ENCODE data around the gene SMIM1.

SMIM1 gene, protein sequence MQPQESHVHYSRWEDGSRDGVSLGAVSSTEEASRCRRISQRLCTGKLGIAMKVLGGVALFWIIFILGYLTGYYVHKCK

DNA sequence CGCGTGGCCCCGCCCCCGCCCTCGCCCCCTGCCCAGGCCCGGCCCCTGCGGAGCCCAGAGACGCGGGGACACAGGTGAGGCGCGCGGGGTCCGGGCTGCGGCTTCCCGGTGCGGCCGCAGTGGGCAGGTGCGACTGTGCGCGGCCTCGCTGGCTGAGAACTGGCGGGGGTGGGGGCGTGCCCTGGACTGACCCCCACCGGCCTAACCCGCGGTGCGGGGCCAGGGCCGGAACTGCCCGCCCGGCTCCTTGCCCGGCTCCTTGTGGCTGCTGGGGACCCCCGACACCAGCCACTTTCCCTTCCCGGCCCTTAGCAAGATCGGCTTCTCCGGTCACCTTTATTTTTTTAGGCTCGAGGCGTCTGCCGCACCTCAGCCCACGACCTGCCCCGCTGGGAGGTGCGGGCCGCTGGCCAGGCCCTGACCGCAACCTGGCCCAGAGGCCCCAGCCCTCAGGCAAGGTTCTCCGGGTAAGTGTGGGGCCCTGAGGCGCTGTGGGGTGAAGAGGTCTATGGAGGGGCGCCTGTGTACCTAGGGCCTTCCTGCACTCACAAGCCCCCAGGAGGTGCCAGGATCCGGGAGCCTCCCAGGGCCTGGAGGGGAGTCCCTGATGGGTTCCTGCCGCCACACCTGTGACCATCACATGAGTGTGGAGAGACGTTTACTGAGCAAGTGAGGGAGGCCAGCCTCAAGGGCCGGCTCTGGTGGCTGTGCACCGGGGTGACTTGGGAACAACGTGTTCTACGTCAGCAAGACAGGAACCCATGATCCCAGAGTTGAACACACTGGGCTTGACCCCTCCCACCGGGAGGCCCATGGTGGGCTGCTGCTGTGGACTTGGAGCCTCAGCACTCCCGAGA is at the start of gene SMIM1:
SMIM1 (plus strand) TSS at position 35 of the 857 bp plus-strand sequence. CDS start 2,625 bp downstream, outside the sequence.
- peak; percentile 60 for DNase-seq

DNA sequence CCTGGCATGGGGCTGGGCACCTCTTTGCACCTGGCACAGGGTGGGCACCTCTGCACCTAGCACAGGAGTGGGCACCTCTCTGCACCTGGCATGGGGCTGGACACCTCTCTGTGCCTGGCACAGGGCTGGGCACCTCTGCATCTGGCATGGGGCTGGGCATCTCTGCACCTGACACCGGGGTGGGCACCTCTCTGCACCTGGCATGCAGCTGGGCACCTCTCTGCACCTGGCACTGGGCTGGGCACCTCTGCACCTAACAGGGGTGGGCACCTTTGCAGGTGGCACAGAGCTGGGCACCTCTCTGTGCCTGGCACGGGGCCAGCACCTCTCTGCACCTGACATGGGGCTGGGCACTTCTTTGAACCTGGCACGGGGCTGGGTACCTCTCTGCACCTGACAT is 49.7 kb upstream of the SMIM1 start:
- DNase-seq = no peak

DNA sequence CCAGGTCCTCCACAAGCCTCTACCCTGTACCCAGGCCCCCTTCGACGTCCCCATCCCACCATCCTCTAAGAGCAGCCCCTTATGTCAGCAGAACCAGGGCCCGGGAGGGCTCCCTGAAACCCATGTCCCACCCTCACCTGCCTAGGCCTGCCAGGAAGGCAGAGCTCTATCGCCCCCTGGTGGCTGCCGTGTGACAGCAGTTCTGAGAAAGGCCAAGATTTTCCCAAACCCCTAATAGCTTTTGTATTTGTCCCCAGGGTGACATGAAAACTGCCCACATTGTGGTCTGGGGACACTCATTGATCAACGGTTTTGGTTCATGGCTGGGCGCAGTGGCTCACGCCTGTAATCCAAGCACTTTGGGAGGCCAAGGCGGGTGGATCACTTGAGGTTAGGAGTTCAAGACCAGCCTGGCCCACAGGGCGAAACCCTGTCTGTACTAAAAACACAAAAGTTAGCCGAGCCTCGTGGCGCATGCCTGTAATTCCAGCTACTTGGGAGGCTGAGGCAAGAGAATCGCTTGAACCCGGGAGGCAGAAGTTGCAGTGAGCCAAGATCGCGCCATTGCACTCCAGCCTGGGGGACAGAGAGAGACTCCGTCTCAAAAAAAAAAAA is 48.0 kb upstream of the SMIM1 start:
- DNase-seq = peak; percentile 79

DNA sequence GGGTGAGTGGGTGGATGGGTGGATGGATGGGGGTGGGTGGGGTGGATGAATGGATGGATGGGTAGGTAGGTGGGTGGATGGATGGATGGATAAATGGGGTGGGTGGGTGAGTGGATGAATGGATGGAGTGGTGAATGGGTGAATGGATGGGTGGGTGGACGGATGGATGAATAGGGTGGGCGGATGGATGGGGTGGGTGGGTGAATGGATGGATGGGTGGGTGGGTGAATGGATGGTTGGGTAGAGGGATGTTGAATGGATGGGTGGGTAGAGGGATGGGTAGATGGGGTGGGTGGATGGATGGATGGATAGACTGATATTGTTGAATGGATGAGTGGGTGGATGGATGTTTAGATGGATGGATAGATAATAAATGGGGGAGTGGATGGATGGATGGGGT is 47.2 kb upstream of the SMIM1 start:
- no peak for DNase-seq

DNA sequence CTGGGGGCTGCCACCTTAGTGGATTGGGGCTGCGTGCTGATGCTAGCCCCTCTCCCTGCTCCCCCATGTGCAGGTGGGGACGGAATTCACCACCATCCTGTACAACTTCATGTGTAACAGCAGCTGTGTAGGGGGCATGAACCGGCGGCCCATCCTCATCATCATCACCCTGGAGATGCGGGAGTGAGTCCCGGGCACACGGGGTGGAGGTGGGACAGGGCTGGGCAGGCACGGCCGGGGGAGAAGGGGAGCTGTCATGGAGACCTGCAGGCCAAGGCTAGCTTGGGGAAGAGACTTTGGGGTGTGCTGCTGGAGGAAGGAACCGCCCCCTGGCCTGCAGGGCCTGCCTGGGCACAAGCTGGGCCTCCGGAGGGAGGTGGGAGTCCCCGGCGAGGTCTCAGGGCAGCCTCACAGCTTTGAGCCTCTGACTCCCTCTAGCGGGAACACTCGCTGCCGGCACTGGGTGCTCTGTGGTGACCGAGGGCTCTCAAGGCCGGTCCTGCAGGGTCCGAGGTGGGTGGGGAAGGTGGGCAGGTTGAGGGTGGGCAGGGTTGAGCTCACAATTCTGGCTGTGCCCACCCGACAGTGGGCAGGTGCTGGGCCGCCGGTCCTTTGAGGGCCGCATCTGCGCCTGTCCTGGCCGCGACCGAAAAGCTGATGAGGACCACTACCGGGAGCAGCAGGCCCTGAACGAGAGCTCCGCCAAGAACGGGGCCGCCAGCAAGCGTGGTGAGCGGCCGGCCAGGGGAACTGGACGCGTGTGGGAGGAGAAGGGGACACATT is 45.3 kb upstream of the SMIM1 start:
- peak; percentile 58 for DNase-seq

DNA sequence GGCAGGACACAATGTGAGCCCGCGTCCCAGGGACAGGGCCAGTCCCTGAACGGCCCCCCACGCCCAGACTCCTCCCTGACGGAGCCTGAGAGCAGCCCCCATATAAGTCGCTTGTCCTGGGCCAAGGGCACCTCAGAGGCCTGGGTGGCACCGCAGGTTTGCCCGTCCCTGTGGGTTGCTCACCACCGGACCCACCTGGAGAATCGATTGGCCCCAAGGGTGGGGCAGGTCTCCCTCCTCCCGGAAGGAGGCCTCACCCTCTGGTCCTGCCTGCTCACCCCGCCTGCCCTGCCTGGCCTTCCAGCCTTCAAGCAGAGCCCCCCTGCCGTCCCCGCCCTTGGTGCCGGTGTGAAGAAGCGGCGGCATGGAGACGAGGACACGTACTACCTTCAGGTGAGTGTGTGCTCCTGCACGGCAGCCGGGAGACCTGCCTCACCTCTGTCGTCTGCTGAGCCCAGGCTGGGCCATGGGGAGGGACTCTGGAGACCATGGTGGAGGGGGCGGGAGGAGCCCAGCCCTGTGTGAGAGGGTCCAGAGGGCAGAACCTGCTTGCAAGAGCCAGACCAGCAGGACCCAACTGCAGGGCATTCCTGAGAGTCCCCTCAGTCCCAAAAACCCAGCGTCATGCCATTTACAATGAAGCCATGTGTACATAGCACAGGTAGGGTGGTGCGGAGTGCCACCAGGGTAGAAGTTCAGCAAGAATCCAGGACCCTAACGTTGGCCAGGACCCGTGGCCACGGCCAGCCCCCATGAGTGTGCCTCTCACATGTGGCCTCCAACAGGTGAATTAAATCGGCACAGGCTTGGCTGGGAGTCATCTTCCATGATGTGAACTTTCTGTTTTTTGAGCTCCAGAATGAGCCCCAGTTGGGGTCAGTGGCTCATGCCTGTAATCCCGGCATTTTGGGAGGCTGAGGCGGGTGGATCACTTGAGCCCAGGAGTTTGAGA is 44.4 kb upstream of the SMIM1 start:
- DNase-seq = no peak

DNA sequence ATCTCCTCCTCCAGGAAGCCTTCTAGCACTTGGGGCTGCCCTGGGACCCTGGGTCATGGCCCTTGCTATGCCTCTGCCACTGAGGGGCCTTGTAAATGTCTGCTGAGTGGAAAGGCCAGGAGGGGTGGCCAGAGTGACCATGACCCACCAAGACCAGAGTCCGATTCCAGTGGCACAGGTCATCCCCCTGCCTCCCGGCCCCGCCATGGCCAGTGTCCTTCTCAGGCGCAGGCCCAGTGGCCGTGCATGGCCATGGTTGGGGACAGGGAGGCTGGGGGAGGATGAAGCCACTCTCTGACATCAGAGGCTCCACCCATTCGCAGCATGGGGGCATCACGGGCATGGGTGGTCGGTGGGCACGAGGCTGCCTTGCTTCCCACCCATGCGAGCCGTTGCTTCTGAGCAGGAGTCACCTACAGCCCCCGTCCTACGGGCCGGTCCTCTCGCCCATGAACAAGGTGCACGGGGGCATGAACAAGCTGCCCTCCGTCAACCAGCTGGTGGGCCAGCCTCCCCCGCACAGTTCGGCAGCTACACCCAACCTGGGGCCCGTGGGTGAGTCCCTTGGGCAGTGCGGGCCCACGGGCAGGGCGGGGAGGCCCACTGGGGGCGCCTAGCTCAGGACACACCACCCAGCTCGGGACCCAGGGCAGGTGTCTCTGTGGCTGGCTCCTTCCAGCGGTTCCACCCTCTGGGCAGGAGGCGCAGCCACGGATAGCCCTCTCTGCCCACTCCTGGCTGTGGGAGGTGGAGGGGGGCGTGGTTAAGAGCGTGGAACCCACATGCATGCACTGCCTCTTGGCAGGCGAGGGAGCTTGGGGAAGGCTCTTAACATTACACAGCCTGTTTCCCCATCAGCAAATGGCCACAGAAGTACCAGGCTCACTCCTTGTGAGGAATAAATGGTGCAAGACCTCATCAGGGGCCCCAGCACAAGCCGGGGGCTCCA is 42.7 kb upstream of the SMIM1 start:
- no peak for DNase-seq

DNA sequence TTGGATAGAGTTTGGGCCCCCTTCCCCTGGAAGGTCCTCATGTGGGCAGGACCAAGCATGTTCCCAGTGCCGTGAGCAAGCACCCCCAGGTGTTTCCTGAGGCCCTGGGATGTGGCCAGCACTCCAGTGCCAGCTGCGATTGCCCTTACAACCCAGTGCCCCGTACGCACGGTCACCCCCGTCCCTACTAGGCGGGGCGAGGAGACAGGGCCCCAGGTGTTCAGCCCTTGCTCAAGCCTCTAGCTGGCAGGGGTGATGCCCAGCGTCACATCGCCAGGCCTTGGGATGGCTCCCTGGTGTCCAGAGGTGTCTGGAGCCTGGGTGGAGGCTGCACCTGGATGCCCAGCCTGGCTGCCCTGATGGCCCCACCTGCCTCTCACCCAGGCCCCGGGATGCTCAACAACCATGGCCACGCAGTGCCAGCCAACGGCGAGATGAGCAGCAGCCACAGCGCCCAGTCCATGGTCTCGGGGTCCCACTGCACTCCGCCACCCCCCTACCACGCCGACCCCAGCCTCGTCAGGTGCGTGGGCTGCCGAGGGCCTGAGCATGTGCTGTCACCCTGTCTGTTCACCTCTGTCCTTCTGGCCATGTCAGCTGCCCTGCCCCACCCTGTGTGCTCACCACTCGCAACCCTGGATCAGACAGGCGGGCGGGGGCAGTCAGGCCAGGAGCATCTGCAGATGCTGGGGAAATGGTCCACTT is 41.9 kb upstream of the SMIM1 start:
- DNase-seq = no peak

DNA sequence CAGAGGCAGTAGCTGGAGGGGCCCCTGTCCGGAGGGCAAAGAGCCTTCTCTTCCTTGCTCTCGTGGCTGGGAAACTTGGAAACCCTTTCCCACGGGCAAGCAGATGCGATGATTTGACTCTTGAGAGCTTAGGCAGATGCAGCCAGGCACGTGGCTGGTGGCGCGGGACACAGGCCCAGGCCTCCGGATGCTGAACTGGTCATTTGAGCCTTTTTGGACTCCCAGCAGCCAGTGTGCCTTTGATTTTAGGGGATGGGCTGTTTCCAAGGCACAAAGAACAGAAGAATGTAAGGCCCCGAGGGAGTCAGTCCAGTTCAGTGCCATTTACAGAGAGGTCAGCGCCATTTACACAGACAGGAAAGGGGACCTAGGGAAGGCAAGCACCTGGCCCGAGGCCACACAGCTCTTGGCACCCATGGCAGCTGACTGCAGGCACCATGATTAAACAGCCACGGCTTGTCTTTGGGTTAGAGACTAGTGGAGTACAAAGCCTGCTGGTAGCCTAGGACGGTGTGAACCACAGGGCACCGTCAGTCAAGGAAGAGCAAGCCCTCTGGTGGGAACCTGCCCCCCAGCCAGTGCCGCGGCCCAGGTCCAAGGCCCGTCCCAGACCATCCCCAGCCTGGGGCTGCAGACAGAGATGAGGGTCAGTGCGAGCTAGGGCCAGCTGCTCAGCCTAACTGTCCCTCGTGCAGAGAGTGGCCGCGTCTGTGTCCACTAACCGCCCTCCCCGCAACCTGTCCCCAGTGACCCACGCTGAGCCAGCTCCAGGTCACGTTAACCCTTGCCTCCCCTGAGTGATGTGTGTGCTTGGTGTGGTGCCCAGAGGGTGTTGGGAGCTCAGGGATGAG is 40.7 kb upstream of the SMIM1 start:
- peak; percentile 66 for DNase-seq

DNA sequence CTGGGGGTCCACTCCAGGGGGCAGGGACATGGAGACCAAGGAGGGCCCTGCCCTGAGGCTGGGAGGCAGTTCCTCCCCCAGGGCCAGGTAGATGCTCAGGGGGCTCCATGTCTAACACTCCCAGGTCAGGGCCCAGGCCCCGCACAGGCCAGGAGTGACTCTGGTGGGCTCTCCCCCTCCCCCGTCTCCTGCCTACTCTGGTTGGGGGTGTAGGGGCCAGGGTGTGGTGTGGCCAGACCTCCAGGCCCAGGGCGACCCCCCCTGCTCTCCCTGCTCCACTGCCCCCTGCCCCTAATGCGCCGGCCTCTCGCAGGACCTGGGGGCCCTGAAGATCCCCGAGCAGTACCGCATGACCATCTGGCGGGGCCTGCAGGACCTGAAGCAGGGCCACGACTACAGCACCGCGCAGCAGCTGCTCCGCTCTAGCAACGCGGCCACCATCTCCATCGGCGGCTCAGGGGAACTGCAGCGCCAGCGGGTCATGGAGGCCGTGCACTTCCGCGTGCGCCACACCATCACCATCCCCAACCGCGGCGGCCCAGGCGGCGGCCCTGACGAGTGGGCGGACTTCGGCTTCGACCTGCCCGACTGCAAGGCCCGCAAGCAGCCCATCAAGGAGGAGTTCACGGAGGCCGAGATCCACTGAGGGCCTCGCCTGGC is 40.0 kb upstream of the SMIM1 start:
- peak; percentile 81 for DNase-seq

DNA sequence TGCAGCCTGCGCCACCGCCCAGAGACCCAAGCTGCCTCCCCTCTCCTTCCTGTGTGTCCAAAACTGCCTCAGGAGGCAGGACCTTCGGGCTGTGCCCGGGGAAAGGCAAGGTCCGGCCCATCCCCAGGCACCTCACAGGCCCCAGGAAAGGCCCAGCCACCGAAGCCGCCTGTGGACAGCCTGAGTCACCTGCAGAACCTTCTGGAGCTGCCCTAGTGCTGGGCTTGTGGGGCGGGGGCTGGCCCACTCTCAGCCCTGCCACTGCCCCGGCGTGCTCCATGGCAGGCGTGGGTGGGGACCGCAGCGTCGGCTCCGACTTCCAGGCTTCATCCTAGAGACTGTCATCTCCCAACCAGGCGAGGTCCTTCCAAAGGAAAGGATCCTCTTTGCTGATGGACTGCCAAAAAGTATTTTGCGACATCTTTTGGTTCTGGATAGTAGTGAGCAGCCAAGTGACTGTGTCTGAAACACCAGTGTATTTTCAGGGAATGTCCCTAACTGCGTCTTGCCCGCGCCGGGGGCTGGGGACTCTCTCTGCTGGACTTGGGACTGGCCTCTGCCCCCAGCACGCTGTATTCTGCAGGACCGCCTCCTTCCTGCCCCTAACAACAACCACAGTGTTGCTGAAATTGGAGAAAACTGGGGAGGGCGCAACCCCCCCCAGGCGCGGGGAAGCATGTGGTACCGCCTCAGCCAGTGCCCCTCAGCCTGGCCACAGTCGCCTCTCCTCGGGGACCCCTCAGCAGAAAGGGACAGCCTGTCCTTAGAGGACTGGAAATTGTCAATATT is 39.3 kb upstream of the SMIM1 start:
- DNase-seq = no peak

DNA sequence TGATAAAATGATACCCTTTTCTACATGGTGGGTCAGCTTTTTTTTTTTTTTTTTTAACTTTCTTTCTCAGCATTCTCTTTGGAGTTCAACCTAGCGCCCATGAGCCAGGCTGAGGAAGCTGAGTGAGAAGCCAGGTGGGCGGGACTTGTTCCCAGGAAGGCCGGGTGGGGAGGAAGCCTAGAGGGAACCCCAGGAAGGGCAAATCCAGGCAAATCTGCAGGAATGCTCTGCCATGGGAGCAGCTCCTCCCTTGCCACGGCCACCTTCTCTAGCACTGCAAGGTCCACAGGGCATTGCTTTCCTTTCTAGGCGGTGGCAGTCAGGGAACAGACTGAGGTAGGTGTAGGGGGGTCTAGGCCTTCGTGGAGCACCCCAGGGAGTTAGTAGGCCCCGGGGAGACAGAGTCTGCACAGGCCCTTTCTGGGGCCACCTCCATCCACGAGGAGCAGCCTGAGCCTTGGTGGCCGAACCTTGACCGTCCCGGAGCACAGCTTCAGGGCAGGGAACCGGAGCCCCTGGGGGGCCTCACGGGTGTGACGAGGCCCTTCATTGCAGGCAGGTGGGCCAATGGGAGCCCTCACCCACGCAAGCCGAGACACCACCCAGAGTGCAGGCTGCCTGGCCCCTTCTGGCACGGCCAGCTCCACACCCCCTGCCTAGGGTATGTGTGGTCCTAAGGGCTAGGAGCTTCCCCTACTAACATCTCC is 38.5 kb upstream of the SMIM1 start:
- no peak for DNase-seq

DNA sequence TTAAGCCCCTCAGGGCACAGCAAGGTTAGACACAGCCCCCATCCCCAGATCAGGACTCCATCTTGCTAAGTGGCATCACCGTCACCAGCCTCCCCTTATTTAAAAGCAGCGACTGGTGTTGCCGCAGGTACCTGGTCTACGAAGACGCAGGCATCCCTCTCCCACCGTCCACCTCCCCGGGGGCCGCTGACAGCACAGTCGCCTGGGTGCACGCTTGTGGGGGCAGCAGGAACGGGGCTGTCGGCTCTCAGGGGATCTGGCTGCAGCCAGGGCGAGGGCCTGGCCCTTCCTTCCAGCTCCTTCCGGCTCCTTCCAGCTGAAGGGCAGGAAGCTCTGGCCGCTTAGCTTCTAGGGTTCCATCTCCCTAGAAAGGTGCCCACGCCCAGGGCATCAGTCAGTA is 37.9 kb upstream of the SMIM1 start:
- DNase-seq = no peak

DNA sequence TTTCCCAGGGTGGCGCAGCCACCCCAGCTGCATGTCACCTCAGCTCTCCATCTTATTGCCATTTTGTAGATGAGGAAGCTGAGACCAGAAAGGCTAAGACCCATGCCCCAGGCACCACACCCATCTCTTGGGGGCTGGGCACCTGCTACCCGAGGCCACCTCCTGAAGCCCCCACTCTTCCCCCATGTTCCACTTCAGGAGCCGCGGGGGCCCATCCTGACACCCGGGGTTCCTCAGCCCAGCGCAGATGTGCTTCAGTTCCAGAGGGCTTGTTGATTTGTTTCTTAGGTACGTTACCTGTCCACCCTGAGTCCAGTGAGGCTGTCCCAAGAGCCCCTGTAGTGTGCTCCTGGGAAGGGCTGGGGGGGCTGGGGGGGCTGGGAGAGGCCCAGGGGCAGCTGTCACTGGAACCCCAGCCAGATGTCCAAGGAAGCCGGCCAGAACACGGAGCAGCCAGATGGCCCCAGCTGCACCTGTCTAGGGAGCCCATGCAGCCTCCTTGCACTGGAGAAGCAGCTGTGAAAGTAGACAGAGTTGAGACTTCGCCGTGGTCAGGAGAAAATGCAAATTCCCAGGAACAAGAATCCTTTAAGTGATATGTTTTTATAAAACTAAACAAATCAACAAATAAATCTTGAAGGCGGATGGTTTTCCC is 37.4 kb upstream of the SMIM1 start:
- no peak for DNase-seq

DNA sequence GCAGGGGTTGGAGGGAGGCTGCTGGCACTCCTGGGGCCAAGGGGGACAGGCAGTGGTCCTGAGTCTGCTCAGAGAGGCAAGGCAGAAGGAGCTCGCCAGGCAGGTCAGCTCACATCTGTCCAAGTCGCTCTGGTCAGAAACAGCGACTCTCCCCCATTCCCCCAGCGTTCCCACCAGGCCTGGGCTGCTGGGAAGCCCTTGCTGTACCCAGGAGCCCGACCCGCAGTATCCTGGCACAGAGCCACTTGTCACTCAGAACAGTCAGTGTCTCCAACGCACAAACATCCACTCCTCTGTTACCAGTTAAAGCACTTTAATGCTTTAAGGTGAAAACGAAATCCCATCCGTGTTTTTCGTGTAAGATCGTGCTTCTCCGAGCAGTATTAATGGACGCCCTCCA is 36.9 kb upstream of the SMIM1 start:
- no peak for DNase-seq

DNA sequence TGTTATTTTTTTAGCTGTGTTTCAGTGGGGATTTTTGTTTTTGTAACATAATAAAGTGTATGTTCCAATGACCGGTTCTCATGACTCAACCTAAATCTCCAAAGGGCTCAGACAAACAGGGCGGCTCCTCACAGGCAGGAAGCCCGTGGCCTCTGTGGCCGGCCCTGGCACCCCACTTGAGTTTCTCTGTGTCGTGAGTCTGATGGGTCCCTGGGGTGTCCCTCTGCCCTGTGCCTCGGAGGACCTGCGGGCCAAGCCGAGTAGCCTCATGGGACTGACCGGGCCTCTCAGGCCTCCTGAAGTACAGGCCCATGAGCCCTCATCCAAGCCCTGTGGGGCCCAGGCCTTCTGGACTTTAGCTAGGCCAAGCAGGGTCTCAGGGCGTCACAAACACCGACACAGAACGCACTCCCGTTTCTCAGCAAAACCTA is 36.4 kb upstream of the SMIM1 start:
- no peak for DNase-seq

DNA sequence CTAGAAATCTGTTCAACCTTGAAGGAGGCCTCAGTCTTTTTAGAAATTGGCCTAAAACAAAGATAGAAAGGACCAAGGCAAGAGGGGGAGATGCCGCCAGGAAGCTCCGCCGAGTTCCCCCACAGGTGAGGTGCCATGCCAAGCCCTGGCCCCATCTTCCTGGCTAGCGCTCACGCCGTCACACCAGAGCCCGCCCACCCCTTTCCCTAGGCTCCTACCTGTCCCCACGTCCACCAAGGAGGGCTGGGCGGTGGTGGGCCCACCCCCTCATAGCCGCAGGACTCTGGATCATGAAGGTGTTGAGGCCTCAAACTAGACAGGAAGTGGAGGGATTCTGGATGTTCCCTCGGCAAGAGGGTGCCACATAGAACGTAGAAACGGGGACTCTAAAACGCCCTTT is 35.8 kb upstream of the SMIM1 start:
- no peak for DNase-seq
